HuH-7.5 (cell line): ENCODE data around the gene YARS2.

Experiments
- DNase-seq: peaks from one replicate; pipeline ENCODE4 v3.0.0; 2011; ENCODE audit warnings: low spot score

The YARS2 gene

GRCh38 chr12:32755654-32756475, at the start of gene YARS2:
Gene YARS2, minus strand, starts transcription at chr12:32755897. Its CDS starts 23 bp downstream, at chr12:32755874.
- peak; percentile 47 for DNase-seq

GRCh38 chr12:32804301-32804700, 48.6 kb upstream of the YARS2 start:
- DNase-seq, result no peak

GRCh38 chr12:32801269-32801980, 45.7 kb upstream of the YARS2 start:
- DNase-seq, result no peak

- no peak for DNase-seq
These were observed 38.6 kb upstream of the YARS2 start for GRCh38 chr12:32794281-32794680.

- DNase-seq, result no peak
These were observed 34.2 kb upstream of the YARS2 start for GRCh38 chr12:32789916-32790315.

GRCh38 chr12:32789446-32789845, 33.7 kb upstream of the YARS2 start:
- DNase-seq, result no peak

GRCh38 chr12:32788405-32788804, 32.7 kb upstream of the YARS2 start:
- no peak for DNase-seq

GRCh38 chr12:32785557-32785956, 29.9 kb upstream of the YARS2 start:
- DNase-seq, result no peak

GRCh38 chr12:32783029-32783428, 27.3 kb upstream of the YARS2 start:
- no peak for DNase-seq

GRCh38 chr12:32780071-32780470, 24.4 kb upstream of the YARS2 start:
- no peak for DNase-seq

- DNase-seq, result no peak
These were observed 22.0 kb upstream of the YARS2 start for GRCh38 chr12:32777691-32778175.

GRCh38 chr12:32777159-32777558, 21.5 kb upstream of the YARS2 start:
- no peak for DNase-seq

GRCh38 chr12:32776258-32776657, 20.6 kb upstream of the YARS2 start:
- no peak for DNase-seq

GRCh38 chr12:32773691-32774090, 18.0 kb upstream of the YARS2 start:
- DNase-seq, result no peak

- no peak for DNase-seq
These were observed 14.4 kb upstream of the YARS2 start for GRCh38 chr12:32770141-32770540.

- no peak for DNase-seq
These were observed 12.8 kb upstream of the YARS2 start for GRCh38 chr12:32768518-32768917.

- DNase-seq, result no peak
These were observed 10.2 kb upstream of the YARS2 start for GRCh38 chr12:32765906-32766305.

- DNase-seq, result no peak
These were observed 6.0 kb upstream of the YARS2 start for GRCh38 chr12:32761716-32762115.

GRCh38 chr12:32757157-32757556, 1.5 kb upstream of the YARS2 start:
- no peak for DNase-seq

- no peak for DNase-seq
These were observed 874 bp upstream of the YARS2 start for GRCh38 chr12:32756476-32757066.

- peak; percentile 60 for DNase-seq
These were observed 545 bp downstream of the YARS2 start for GRCh38 chr12:32755051-32755653.

GRCh38 chr12:32754111-32754510, 1.6 kb downstream of the YARS2 start:
- no peak for DNase-seq
